Measurements from ENCODE around the gene ZNF83.

- no peak for TF ChIP-seq RFX5 (IDR thresholded peaks at IDR 0.05; ENCODE audit: low read depth, low read length)
- no peak for TF ChIP-seq FOS (IDR thresholded peaks at IDR 0.05; ENCODE audit: low read depth, low read length)
- TF ChIP-seq CTCF (conservative IDR thresholded peaks at IDR 0.05; ENCODE audit: low read depth, low read length), result no peak
- no peak for TF ChIP-seq POLR2A (IDR thresholded peaks at IDR 0.05; ENCODE audit: low read depth, low read length)
- TF ChIP-seq USF2 (IDR thresholded peaks at IDR 0.05; ENCODE audit: low read depth, low read length), result no peak
- TF ChIP-seq CEBPB (IDR thresholded peaks at IDR 0.05; ENCODE audit: low read depth, low read length), result no peak
- TF ChIP-seq CHD1 (IDR thresholded peaks at IDR 0.05; ENCODE audit: low read depth, low read length), result no peak
Observed at GRCh38 chr19:52600639-52601024, 37.5 kb downstream of the ZNF83 start.
